HG03442 (cell line): ENCODE measurements around the gene AQP12A.

Experiments
- ATAC-seq: cut with Tn5 transposase; IDR thresholded peaks from one replicate; pipeline ENCODE4 v1.9.1; 2021; ENCODE audit warnings: mild to moderate bottlenecking, moderate library complexity; ENCODE audit not compliant: unreplicated experiment

AQP12A gene

GRCh38 chr2:240737958-240738357, 46.3 kb downstream of the AQP12A start:
- ATAC-seq, result no peak

- no peak for ATAC-seq
Observed at GRCh38 chr2:240739797-240740196, 48.1 kb downstream of the AQP12A start.

- ATAC-seq, result no peak
Observed at GRCh38 chr2:240741091-240741490, 49.4 kb downstream of the AQP12A start.

GRCh38 chr2:240742602-240743095, 51.0 kb downstream of the AQP12A start:
- no peak for ATAC-seq

GRCh38 chr2:240745456-240745855, 53.8 kb downstream of the AQP12A start:
- ATAC-seq, result no peak

- ATAC-seq, result no peak
Observed at GRCh38 chr2:240745962-240746361, 54.3 kb downstream of the AQP12A start.

- ATAC-seq, result no peak
Observed at GRCh38 chr2:240746671-240747070, 55.0 kb downstream of the AQP12A start.

GRCh38 chr2:240747256-240747655, 55.6 kb downstream of the AQP12A start:
- no peak for ATAC-seq
